Effector memory CD8-positive, alpha-beta T cell (primary cell): ENCODE measurements around the gene EID1.
"Not testable (repeated sequence)": the region's sequence is repeated elsewhere in the genome, so short reads cannot be mapped to it uniquely, and the experiment has no call there.

ENCODE experiments used
- ATAC-seq: fragments of 150-1000 bp; cut with Tn5 transposase; replicated peaks from 2 replicates; pipeline ENCODE4 v1.10.0; 2021; ENCODE audit warnings: mild to moderate bottlenecking, moderate library complexity
- DNase-seq, 3 experiments: peaks; one replicate each; pipeline ENCODE4 v3.0.0; 2021
- H3K27ac Mint-ChIP-seq, 2 donors: one replicate each; pipeline ENCODE4 v1.8.0; 2022; ENCODE audit warnings: mild to moderate bottlenecking in 2 of 2, mixed read lengths in 2 of 2, moderate library complexity in 2 of 2
- H3K27me3 Mint-ChIP-seq, 2 donors: one replicate each; pipeline ENCODE4 v1.8.0; 2022; ENCODE audit warnings: mixed read lengths in 2 of 2
- H3K36me3 Mint-ChIP-seq: one replicate; pipeline ENCODE4 v1.8.0; 2022; ENCODE audit warnings: mild to moderate bottlenecking, moderate library complexity, mixed read lengths; ENCODE audit not compliant: insufficient read depth
- H3K4me1 Mint-ChIP-seq, 2 donors: one replicate each; pipeline ENCODE4 v1.8.0; 2022; ENCODE audit warnings: low read depth in 2 of 2, mixed read lengths in 2 of 2
- H3K4me3 Mint-ChIP-seq, 2 donors: one replicate each; pipeline ENCODE4 v1.8.0; 2022; ENCODE audit warnings: mild to moderate bottlenecking in 2 of 2, mixed read lengths in 2 of 2, moderate library complexity in 2 of 2
- H3K9me3 Mint-ChIP-seq, 2 donors: one replicate each; pipeline ENCODE4 v1.8.0; 2022; ENCODE audit warnings: mixed read lengths in 2 of 2

The EID1 gene

DNA sequence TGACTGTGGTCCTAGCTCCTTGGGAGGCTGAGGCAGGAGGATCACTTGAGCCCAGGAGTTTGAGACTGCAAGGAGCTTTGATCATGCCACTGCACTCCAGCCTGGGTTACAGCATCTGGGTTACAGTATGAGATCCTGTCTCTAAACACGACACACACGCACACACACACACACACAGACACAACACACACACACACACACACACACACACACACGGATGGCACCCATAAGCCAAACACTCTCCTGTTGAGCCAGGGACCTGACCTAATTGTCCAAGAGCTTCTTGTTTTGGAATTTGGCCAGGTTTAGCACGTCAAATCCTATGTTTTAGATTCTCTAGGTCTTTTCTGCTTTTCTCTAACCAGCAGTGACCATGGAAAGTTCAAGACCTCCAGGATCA is 26.8 kb downstream of the EID1 start:
- ATAC-seq, result no peak
- Mint-ChIP-seq H3K9me3 (no peaks in the 10 kb centered on the region), H3K27ac (no peak overlapping the region), H3K4me3 (no peak overlapping the region), H3K36me3 (no peaks in the 10 kb centered on the region), H3K27me3 (peaks cover 0 to 11% of the 10 kb centered on the region in 2 donors), H3K4me1 (no peaks in the 10 kb centered on the region)
- DNase-seq, result no peak

DNA sequence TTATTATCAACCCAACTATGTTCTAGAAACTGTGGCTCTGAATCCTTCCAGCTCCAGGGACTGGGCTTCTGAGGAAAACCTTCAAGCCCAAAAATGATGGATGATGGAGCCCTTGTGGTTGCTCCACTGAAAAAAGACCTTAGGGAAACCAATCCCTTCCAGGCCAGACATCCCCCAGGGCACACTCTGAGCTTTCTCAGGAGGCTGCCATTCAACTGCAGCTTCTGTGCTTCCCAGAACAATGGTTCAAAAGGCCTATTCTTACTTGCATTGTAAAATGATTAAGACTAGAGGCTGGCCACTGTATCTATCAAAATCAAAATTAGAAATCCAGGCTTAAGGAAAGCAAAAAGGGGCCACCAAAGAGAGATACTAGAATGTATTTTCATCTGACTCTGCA is 27.3 kb downstream of the EID1 start:
- Mint-ChIP-seq H3K27me3 (peaks cover 3 to 16% of the 10 kb centered on the region in 2 donors), H3K9me3 (no peaks in the 10 kb centered on the region), H3K4me1 (no peaks in the 10 kb centered on the region), H3K4me3 (no peak overlapping the region), H3K36me3 (no peaks in the 10 kb centered on the region), H3K27ac (no peak overlapping the region)
- ATAC-seq (no peak), DNase-seq (no peak)

DNA sequence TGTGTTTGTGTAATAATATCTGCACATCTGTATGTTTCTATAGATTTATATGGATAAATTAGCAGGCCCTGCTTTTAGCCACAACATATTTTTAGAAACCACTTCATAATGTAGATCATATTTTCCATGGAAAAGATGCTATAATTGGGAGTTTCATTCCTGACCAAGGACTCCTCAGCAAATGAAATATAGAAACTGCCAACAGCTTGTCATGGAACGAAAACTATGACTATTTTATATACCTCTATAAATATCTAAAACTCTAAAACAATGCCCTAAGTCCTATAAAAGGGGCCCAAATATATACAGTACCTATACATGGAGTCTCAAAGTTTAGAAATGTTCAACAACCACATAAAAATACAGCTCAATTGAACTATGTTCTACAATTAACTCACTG is 27.9 kb downstream of the EID1 start:
- ATAC-seq, result no peak
- peaks cover 9 to 22% of the 10 kb centered on the region in 2 donors for H3K27me3 Mint-ChIP-seq
- H3K36me3 Mint-ChIP-seq, result no peaks in the 10 kb centered on the region
- DNase-seq, result no peak
- H3K4me1 Mint-ChIP-seq, result no peaks in the 10 kb centered on the region
- H3K4me3 Mint-ChIP-seq, result no peak overlapping the region
- no peaks in the 10 kb centered on the region for H3K9me3 Mint-ChIP-seq
- no peak overlapping the region for H3K27ac Mint-ChIP-seq

DNA sequence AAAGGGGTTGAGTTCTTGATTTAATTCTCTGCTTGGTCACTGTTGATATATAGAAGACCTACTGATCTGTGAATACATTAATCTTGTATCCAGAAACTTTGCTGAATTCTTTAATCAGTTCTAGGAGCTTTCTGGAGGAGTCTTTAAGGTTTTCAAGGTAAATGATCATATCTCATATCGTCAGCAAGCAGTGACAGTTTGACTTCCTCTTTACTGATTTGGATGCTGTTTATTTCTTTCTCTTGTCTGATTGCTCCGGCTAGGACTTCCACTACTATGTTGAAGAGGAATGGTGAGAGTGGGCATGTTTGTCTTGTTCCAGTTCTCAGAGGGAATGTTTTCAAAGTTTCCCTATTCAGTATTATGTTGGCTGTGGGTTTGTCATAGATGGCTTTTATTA is 31.4 kb downstream of the EID1 start:
- H3K4me3 Mint-ChIP-seq, DNase-seq, ATAC-seq, H3K4me1 Mint-ChIP-seq, H3K36me3 Mint-ChIP-seq, H3K27ac Mint-ChIP-seq, H3K9me3 Mint-ChIP-seq: not testable (repeated sequence)
- H3K27me3 Mint-ChIP-seq, result peaks cover 27 to 35% of the 10 kb centered on the region in 2 donors

DNA sequence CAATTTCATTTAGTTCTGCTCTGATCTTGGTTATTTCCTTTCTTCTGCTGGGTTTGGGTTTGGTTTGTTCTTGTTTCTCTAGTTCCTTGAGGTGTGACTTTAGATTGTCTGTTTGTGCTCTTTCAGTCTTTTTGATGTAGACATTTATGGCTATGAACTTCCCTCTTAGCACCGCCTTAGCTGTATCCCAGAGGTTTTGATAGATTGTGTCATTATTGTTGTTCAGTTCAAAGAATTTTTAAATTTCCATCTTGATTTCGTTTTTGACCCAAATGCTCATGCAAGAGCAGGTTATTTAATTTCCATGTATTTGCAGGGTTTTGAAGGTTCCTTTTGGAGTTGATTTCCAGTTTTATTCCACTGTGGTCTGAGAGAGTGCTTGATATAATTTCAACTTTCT is 32.6 kb downstream of the EID1 start:
- not testable (repeated sequence) for H3K36me3 Mint-ChIP-seq, DNase-seq, H3K9me3 Mint-ChIP-seq, H3K4me1 Mint-ChIP-seq, H3K4me3 Mint-ChIP-seq, H3K27ac Mint-ChIP-seq, ATAC-seq
- H3K27me3 Mint-ChIP-seq, result peaks cover 27 to 35% of the 10 kb centered on the region in 2 donors

DNA sequence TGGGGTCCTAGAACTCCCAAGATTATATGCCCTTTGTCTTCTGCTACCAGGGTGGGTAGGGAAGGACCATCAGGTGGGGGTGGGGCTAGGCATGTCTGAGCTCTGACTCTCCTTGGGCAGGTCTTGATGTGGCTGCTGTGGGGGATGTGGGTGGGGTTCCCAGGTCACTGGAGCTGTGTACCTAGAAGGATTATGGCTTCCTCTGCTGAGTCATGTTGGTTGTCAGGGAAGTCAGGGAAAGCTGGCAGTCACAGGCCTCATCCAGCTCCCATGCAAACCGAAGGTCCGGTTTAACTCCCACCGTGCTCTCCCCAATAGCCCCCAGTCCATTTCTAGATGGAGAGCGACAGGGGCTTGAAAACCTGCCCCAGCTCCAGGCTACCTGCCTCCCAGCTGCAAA is 35.2 kb downstream of the EID1 start:
- no peak overlapping the region for H3K27ac Mint-ChIP-seq
- ATAC-seq (no peak), DNase-seq (no peak)
- no peaks in the 10 kb centered on the region for H3K9me3 Mint-ChIP-seq
- no peak overlapping the region for H3K4me3 Mint-ChIP-seq
- H3K4me1 Mint-ChIP-seq, result no peaks in the 10 kb centered on the region
- no peaks in the 10 kb centered on the region for H3K36me3 Mint-ChIP-seq
- H3K27me3 Mint-ChIP-seq, result peaks cover 52 to 58% of the 10 kb centered on the region in 2 donors

DNA sequence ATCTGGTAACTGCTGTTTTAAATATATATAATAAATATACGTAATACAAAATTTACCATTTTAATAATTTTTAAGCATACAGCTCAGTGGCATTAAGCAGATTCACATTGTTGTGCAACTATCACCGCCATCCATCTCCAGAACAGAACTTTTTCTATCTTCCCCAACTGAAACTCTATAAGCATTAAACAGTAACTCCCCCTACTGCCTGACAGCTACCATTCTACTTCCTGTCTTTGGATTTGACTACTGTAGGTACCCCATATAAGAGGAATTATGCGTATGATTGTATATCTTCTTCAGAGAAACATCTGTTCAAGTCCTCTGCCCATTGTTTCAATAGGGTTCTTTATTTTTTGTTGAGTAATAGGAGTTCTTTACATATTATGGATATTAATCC is 36.8 kb downstream of the EID1 start:
- Mint-ChIP-seq H3K4me3 (no peak overlapping the region), H3K27ac (no peak overlapping the region)

DNA sequence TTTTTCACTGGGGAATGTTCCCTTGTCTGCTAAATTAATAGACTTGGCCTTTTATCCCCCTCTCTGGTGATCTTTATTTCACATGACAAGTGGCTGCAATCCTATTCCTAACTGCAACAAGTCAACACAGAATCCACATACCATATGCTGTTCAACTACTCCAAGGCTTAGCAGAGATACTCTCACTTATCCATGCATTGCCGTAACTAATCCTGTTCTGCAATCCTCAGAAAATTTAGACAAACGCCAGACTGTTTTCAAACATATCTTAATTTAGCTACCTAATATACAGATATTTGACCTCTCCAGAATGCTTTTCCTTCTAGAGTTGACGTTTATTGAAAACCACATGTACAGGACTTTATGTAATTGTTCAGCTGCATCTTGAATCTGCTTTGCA is 37.9 kb downstream of the EID1 start:
- H3K9me3 Mint-ChIP-seq, result no peaks in the 10 kb centered on the region
- no peak for DNase-seq
- H3K36me3 Mint-ChIP-seq, result no peaks in the 10 kb centered on the region
- H3K4me1 Mint-ChIP-seq, result no peaks in the 10 kb centered on the region
- no peak overlapping the region for H3K27ac Mint-ChIP-seq
- no peak for ATAC-seq
- no peak overlapping the region for H3K4me3 Mint-ChIP-seq
- H3K27me3 Mint-ChIP-seq, result peaks cover 52 to 56% of the 10 kb centered on the region in 2 donors

More for the DNA sequence above, 36.8 kb downstream of the EID1 start:
- Mint-ChIP-seq H3K36me3 (no peaks in the 10 kb centered on the region), H3K27me3 (peaks cover 54 to 60% of the 10 kb centered on the region in 2 donors), H3K9me3 (no peaks in the 10 kb centered on the region), H3K4me1 (no peaks in the 10 kb centered on the region)
- ATAC-seq (no peak), DNase-seq (no peak)

DNA sequence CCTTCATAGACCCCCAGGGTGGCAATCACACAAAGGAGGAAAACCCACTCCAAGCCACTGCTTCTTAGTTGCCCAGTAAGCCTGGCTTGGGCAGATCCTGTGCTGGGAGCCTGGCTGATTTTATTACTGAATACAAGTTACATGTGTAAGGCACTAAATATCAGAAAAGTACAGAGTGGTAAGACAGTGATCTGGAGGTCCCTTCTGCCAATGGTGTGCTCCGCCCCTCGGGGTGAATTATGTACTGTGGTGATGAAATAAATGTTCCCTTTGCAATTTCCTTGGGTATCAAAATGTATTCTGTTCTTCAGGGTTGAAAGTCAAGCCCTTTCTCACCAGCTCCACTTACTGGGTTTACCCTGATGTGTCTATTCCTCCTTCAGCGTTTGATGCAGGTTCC is 38.8 kb downstream of the EID1 start:
- Mint-ChIP-seq H3K27me3 (peaks cover 47 to 50% of the 10 kb centered on the region in 2 donors), H3K27ac (no peak overlapping the region), H3K9me3 (no peaks in the 10 kb centered on the region), H3K4me3 (no peak overlapping the region), H3K36me3 (no peaks in the 10 kb centered on the region), H3K4me1 (no peaks in the 10 kb centered on the region)
- DNase-seq (no peak), ATAC-seq (no peak)

DNA sequence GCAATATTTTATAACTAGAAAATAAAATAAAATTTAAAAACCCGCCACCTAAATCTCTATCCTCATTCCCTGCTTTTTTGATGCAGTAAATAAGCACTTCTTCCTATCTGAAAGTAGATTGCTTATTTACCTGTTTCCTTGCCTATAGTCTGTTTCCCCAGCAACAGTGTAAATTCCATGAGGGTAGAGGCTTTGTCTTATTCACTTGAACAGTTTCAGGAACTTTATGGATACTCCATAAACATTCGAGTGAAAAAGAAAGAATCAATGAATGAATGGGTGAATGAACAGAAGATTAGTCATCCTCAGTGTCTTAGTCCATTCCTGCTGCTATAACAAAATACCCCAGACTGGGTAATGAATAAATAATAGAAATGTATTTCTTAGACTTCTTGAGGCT is 44.1 kb downstream of the EID1 start:
- no peak for ATAC-seq
- no peak overlapping the region for H3K27ac Mint-ChIP-seq
- peaks cover 51 to 54% of the 10 kb centered on the region in 2 donors for H3K27me3 Mint-ChIP-seq
- H3K4me1 Mint-ChIP-seq, result peaks cover 0 to 2% of the 10 kb centered on the region in 2 donors
- no peak overlapping the region for H3K4me3 Mint-ChIP-seq
- no peaks in the 10 kb centered on the region for H3K36me3 Mint-ChIP-seq
- no peak for DNase-seq
- no peaks in the 10 kb centered on the region for H3K9me3 Mint-ChIP-seq

DNA sequence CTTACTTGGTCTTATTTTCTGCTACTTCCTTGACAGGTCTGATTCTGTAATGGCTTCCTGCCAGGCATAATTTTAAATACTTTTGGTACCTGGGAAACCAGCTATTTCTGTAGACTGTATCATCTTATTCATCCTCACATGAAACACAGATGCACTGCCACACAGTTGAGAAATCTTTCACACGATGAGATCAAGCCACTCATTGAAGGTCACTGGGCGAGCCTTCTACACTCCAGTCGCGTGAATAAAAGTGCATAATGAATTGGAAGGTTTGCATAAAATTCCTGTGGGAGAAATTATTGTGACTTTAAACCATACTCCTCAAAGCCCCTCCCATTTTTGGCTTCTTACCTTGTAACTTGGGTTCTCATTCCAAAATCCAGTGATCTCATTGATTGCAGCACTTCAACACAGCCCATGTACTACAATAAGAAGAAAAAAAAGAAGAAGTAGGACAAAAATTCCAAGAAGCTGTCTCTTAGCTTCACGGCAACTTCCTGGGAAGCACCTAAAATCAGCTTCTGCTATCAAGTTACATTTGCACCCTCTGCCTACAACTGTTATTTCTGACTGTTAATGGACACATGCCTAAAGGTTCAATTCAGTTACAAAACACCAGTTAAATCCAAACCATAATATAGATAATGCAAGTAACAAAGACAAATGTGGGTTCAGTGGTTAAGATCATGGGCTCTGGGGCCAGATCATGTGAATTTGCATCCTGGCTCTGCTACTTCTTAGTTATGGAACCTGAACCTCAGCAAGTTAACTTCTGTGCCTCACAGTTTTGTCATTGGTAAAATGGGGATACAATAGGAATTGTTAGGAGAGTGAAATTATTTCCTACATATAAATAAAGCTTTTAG is 46.8 kb downstream of the EID1 start:
- Mint-ChIP-seq H3K27ac (no peak overlapping the region), H3K9me3 (no peaks in the 10 kb centered on the region), H3K4me3 (no peak overlapping the region)

DNA sequence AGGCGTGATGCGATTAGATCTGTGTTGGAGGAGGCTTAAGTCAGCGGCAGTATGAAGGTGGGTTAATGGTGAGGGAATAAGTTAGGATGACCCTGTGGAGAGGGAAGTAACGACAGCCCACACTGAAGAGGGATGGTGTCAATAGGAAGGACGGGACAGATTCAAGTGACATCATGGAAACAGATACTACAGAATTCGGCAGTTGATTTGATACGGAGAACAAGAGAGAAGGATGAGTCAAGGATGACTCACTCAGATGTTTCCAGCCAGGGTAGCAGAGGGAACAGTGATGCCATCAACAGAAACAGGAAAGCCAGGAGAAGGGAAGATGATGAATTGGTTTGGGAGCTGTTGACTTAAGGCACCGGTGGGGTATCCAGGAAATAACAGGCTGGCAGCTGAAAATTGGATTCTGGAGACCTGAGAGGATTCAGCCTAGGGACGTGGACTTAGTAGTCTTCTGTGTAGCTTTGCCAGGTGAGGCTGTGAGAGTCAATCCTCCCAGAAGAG is 47.8 kb downstream of the EID1 start:
- H3K4me1 Mint-ChIP-seq, result peaks cover 0 to 2% of the 10 kb centered on the region in 2 donors
- H3K9me3 Mint-ChIP-seq, result no peaks in the 10 kb centered on the region
- no peak overlapping the region for H3K4me3 Mint-ChIP-seq
- no peak overlapping the region for H3K27ac Mint-ChIP-seq
- peaks cover 43 to 47% of the 10 kb centered on the region in 2 donors for H3K27me3 Mint-ChIP-seq
- ATAC-seq (no peak), DNase-seq (no peak)
- H3K36me3 Mint-ChIP-seq, result no peaks in the 10 kb centered on the region

More for the DNA sequence above, 46.8 kb downstream of the EID1 start:
- DNase-seq, result no peak
- Mint-ChIP-seq H3K27me3 (peaks cover 47 to 55% of the 10 kb centered on the region in 2 donors), H3K36me3 (no peaks in the 10 kb centered on the region), H3K4me1 (peaks cover 0 to 2% of the 10 kb centered on the region in 2 donors)
- no peak for ATAC-seq

DNA sequence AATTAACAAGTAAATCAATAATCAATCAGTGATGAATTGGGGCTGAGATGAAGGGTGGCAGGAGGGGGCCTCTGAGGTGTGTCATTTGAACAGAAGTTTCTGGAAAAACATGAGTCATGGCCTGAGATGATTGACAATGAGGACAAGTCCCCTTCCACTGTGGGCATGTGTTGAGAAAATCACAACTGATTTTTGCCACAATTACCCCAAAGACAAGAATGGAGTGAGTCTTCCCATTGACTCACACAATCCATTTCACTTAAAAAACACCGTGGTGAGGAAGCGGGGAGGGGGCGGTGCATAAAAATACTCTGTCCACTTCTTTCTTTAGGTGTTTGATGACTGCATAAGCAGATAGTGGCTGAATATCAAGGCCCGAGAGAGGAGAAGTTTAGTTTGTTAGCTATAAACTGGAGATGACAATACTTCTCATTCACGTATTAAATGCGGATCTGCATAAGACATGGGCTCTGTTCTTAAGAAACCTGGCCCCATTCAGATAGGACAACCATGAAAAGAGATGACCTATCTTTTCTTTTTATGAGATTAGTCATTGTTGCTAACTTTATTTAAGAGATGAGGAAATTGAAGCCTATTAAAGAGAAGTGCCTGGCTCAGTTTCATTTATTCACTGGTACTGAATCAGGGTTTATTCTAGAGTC is 51.1 kb downstream of the EID1 start:
- ATAC-seq, result no peak
- peaks cover 29 to 47% of the 10 kb centered on the region in 2 donors for H3K27me3 Mint-ChIP-seq
- H3K4me3 Mint-ChIP-seq, result no peak overlapping the region
- no peak overlapping the region for H3K27ac Mint-ChIP-seq
- H3K9me3 Mint-ChIP-seq, result no peaks in the 10 kb centered on the region
- H3K4me1 Mint-ChIP-seq, result peaks cover 0 to 2% of the 10 kb centered on the region in 2 donors
- no peak for DNase-seq
- no peaks in the 10 kb centered on the region for H3K36me3 Mint-ChIP-seq

DNA sequence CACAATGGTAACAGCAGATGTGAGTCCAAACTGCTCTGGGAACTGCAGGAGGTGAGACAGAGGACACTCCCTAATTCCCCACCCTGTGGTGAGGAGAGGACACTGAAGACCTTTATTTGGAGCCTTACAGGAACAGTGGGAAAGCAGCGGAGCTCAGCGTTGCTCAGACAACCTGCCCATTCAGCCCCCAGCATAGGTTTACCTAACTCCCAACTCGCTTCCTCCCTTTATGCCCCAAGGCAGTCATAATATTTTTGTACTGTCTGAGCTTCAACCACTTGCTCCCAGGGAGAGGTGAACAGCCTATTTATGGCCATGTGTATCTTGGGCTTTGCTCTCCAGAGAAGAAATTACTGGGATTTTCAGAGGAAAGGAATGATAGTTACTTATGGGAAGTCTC is 51.7 kb downstream of the EID1 start:
- no peaks in the 10 kb centered on the region for H3K36me3 Mint-ChIP-seq
- H3K27me3 Mint-ChIP-seq, result peaks cover 29 to 47% of the 10 kb centered on the region in 2 donors
- ATAC-seq (no peak), DNase-seq (no peak)
- H3K4me1 Mint-ChIP-seq, result peaks cover 0 to 2% of the 10 kb centered on the region in 2 donors
- no peak overlapping the region for H3K4me3 Mint-ChIP-seq
- H3K9me3 Mint-ChIP-seq, result no peaks in the 10 kb centered on the region
- H3K27ac Mint-ChIP-seq, result no peak overlapping the region
